IgD-negative memory B cell (primary cell): ENCODE results near the gene CDK10. TPM values are rescaled to one million over a fixed set of nuclear protein-coding genes. Genes with fewer than 3 reads are reported as not detected.
"Not testable (repeated sequence)": the region's sequence is repeated elsewhere in the genome, so short reads cannot be mapped to it uniquely, and the experiment has no call there.

Experiments used
- H3K27ac Mint-ChIP-seq, 3 donors: one replicate each; pipeline ENCODE4 v1.8.0; 2020 to 2022; ENCODE audit warnings: mild to moderate bottlenecking in 3 of 3, mixed read lengths in 3 of 3, moderate library complexity in 1 of 3
- H3K27me3 Mint-ChIP-seq: one replicate; pipeline ENCODE4 v1.8.0; 2021; ENCODE audit warnings: mixed read lengths
- H3K36me3 Mint-ChIP-seq: one replicate; pipeline ENCODE4 v1.8.0; 2020; ENCODE audit warnings: mild to moderate bottlenecking, mixed read lengths
- H3K4me1 Mint-ChIP-seq, 3 donors: one replicate each; pipeline ENCODE4 v1.8.0; 2020 to 2022; ENCODE audit warnings: mixed read lengths in 3 of 3, mild to moderate bottlenecking in 1 of 3
- H3K4me3 Mint-ChIP-seq, 4 donors: one replicate each; pipeline ENCODE4 v1.8.0; 2020 to 2022; ENCODE audit warnings: mild to moderate bottlenecking in 4 of 4, mixed read lengths in 4 of 4, moderate library complexity in 3 of 4
- H3K9me3 Mint-ChIP-seq, 3 donors: one replicate each; pipeline ENCODE4 v1.8.0; 2020 to 2021; ENCODE audit warnings: mixed read lengths in 3 of 3, mild to moderate bottlenecking in 1 of 3
- polyA plus RNA-seq: library from polyadenylated mRNA; unstranded; fragments of 300-500 nt; fragmentation: Illumina TruSeq; gene quantifications from one replicate; pipeline ENCODE4 v1.2.3, GENCODE V29; 2021

The CDK10 gene
- polyA plus RNA-seq, 1 donor from 2014 or later: 24.0 TPM

DNA sequence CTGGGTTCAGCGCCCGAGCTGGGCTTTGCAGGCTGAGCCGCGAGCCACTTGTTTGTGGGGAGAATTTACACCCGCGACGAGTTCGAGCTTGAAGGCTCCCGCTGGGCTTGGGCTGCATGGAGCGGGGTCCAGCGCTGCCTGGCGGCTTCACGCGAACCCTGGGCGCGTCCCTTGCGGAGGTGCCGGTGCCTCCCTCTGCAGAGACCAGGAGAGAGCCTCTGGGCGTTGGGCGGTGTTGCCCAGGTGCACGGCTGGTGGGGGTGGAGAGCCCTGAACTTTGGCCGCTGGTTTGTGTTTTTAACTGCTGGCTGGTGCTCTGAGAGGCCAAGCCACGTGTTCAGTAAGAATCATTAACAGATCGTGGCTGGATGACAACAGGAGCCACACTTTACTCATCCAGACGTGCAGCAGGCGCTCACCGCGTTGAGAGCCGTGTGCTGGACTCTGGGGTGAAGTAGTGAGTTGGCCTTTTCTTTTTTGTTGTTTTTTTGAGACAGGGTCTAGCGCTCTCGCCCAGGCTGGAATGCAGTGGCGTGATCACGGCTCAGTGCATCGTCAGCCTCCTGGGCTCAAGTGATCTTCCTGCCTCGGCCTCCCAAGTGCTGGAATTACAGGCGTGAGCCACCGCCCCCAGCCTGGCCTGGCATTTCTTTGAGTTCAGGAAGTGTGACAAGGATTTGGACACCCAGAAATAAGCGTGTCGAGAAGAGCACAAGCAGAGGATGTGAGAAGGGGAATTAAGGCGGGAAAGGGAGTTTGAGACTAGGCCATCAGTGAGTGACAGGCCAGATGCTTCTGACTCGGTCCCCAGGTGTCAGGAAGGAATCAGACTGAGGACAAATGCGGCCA, 827 bp downstream of the CDK10 start:
- Mint-ChIP-seq H3K4me3 (peak overlapping the region; percentile 90 to 99 (median 94)), H3K27me3 (no peaks in the 10 kb centered on the region), H3K36me3 (peaks cover 4% of the 10 kb centered on the region), H3K27ac (peak overlapping the region in 2 of 3 donors; percentile 82 to 88), H3K9me3 (no peaks in the 10 kb centered on the region), H3K4me1 (peaks cover 4 to 9% (median 8%) of the 10 kb centered on the region in 3 donors)

DNA sequence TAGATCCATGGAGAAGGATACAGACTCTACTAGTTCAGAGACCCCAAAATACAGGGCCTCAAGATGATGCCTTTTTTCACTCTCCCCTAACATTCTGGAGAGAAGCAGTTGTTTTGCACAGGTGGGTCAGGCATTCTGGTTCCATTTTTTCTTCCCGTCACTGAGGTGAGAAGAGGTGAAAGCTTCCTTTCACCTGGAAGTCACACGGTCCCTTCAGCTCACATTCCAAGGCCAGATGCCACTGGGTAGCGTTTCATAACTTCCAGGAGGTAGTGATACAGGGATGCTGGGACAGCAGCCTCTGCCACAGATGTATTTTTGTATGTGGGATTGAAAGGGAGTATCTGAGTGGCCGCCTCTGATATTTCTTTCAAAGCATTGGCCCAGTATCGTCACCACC, 1.9 kb downstream of the CDK10 start:
- Mint-ChIP-seq H3K9me3 (no peaks in the 10 kb centered on the region), H3K27me3 (no peaks in the 10 kb centered on the region), H3K27ac (no peak overlapping the region), H3K36me3 (peaks cover 4% of the 10 kb centered on the region), H3K4me1 (peaks cover 6 to 9% (median 8%) of the 10 kb centered on the region in 3 donors), H3K4me3 (peak overlapping the region in 3 of 4 donors; percentile 90 to 99 (median 92))

DNA sequence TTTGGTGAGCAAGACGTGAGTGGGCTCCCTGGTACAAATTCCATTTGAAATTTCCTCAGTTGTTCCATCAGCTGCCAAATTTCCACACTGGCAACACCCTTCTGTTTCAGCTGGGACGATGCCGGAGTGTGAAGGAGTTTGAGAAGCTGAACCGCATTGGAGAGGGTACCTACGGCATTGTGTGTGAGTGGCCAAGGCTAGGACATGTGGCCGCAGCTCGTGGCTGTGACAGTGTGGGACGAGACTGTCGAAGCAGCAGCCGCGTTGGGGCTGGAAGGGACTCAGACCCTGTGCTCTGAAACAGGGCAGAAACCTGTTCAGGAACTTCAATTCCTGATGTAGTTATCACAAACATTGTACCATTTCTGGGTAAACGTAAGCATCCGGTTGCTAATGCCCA, 2.7 kb downstream of the CDK10 start:
- peaks cover 4% of the 10 kb centered on the region for H3K36me3 Mint-ChIP-seq
- H3K27ac Mint-ChIP-seq: no peak overlapping the region
- H3K9me3 Mint-ChIP-seq: no peaks in the 10 kb centered on the region
- peaks cover 8 to 9% (median 8%) of the 10 kb centered on the region in 3 donors for H3K4me1 Mint-ChIP-seq
- no peaks in the 10 kb centered on the region for H3K27me3 Mint-ChIP-seq
- H3K4me3 Mint-ChIP-seq: peak overlapping the region in 2 of 4 donors; percentile 50 to 55

DNA sequence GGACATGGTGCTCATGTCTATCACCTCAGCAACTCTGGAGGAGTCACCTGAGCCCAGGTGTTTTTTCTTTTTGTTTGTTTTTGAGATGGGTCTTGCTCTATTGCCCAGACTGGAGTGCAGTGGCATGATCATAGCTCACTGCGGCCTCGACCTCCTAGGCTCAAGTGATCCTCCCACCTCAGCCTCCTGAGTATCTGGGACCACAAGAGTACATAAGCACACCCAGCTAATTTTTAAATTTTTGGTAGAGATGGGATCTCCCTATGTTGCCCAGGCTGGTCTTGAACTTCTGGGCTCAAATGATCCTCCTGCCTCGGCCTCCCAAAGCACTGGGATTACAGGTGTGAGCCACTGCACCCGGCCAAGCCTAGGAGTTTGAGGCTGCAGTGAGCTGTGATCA, 3.1 kb downstream of the CDK10 start:
- H3K36me3 Mint-ChIP-seq, H3K4me1 Mint-ChIP-seq, H3K4me3 Mint-ChIP-seq, H3K9me3 Mint-ChIP-seq, H3K27me3 Mint-ChIP-seq: not testable (repeated sequence)
- peak overlapping the region in 1 of 3 donors; percentile 53 for H3K27ac Mint-ChIP-seq

DNA sequence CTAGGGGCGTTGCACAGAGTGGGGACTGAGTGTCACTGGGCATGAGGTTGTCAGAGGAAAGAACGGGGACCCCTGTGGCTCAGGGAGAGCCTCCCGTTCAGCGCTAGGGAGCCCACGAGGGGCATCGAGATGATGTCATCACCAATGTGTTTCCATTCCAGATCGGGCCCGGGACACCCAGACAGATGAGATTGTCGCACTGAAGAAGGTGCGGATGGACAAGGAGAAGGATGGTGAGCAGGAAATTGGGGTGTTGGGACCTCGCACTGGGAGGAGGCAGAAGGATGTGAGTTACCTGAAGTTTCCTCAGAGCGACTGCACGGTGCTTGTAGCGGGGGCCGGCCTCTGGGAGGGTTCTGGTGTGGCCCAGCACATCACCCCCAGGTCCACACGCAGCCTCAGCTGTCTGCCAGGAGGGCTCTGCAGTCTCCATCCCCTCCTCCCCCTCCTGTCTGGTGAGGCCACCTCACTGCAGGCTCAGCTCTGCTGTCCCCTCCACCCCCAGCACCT, 4.0 kb downstream of the CDK10 start:
- Mint-ChIP-seq H3K27ac (peak overlapping the region in 1 of 3 donors; percentile 53), H3K36me3 (peaks cover 3% of the 10 kb centered on the region), H3K9me3 (no peaks in the 10 kb centered on the region), H3K4me3 (peak overlapping the region in 2 of 4 donors; percentile 65 to 68), H3K27me3 (no peaks in the 10 kb centered on the region), H3K4me1 (peaks cover 8 to 9% (median 8%) of the 10 kb centered on the region in 3 donors)

DNA sequence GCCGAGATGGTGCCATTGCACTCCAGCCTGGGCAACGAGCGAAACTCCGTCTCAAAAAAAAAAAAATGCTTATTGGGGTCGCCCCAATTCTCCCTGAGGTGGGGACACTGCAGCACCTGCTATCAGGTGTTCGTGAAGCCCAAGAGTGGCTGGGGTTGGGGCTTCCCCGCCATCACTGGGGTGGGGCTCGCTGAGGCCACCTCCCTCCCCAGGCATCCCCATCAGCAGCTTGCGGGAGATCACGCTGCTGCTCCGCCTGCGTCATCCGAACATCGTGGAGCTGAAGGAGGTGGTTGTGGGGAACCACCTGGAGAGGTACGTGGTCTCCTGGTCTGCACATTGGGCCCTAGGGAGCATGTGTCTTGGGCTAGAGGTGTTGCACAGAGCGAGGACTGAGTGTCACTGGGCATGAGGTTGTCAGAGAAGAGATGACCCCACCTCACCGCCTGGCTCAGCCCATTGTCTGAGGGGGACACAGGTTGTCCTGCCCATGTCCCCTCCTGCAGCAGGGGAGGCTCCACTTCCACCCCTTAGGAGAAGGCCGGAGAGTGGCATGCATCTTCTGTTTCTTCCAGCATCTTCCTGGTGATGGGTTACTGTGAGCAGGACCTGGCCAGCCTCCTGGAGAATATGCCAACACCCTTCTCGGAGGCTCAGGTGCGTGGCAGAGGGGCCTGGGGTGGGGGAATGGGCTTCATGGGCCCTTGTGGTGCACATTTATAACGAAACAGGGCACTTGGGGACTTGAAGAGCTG, 4.9 kb downstream of the CDK10 start:
- Mint-ChIP-seq H3K27ac (peak overlapping the region in 1 of 3 donors; percentile 42), H3K4me3 (peak overlapping the region in 1 of 4 donors; percentile 26), H3K27me3 (no peaks in the 10 kb centered on the region), H3K4me1 (peaks cover 8 to 10% (median 9%) of the 10 kb centered on the region in 3 donors), H3K36me3 (peaks cover 3% of the 10 kb centered on the region), H3K9me3 (no peaks in the 10 kb centered on the region)

DNA sequence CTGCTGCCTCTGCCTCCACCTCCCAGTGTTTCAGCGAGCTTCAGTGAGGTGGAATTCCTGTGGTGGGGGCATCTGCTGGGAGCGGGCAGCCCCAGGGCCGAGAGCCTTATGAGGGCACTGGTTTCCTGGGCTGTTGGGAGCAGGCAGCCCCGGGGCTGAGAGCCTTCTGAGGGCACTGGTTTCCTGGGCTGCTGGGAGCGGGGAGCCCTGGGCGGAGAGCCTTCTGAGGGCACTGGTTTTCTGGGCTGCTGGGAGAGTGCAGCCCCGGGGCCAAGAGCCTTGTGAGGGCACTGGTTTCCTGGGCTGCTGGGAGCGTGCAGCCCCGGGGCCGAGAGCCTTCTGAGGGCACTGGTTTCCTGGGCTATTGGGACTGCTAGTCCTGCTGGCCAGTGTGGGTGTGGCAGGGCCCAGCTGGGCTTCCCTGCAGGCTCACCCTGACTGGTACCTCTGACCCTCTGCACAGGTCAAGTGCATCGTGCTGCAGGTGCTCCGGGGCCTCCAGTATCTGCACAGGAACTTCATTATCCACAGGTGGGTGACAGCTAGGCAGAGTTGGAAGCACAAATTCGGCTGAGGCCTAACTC, 5.6 kb downstream of the CDK10 start:
- Mint-ChIP-seq H3K4me3 (peak overlapping the region in 2 of 4 donors; percentile 26 to 37), H3K36me3 (peaks cover 3% of the 10 kb centered on the region), H3K27me3 (no peaks in the 10 kb centered on the region), H3K4me1 (peaks cover 8 to 11% (median 8%) of the 10 kb centered on the region in 3 donors), H3K9me3 (no peaks in the 10 kb centered on the region), H3K27ac (peak overlapping the region in 2 of 3 donors; percentile 42 to 57)

DNA sequence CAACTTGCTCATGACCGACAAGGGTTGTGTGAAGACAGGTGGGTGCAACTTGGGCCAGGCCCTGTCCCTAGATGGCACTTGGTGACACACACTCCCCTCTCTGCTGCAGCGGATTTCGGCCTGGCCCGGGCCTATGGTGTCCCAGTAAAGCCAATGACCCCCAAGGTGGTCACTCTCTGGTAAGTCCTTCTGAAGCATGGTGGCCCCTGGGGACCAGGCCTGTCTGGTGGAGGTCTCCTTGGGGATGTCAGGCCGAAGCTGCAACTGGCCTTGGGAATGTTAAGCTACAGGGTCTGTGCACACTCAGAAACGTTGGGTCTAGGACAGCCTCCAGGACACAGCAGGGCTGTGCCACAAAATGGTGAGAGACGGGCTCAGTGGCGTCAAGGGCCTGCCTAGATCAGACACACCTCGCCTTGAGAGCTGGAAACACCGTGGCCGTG, 6.8 kb downstream of the CDK10 start:
- Mint-ChIP-seq H3K4me3 (peak overlapping the region in 1 of 4 donors; percentile 17), H3K27me3 (no peaks in the 10 kb centered on the region), H3K9me3 (no peaks in the 10 kb centered on the region), H3K27ac (peak overlapping the region in 2 of 3 donors; percentile 42 to 78), H3K4me1 (peaks cover 3 to 4% (median 4%) of the 10 kb centered on the region in 3 donors), H3K36me3 (peaks cover 3% of the 10 kb centered on the region)

DNA sequence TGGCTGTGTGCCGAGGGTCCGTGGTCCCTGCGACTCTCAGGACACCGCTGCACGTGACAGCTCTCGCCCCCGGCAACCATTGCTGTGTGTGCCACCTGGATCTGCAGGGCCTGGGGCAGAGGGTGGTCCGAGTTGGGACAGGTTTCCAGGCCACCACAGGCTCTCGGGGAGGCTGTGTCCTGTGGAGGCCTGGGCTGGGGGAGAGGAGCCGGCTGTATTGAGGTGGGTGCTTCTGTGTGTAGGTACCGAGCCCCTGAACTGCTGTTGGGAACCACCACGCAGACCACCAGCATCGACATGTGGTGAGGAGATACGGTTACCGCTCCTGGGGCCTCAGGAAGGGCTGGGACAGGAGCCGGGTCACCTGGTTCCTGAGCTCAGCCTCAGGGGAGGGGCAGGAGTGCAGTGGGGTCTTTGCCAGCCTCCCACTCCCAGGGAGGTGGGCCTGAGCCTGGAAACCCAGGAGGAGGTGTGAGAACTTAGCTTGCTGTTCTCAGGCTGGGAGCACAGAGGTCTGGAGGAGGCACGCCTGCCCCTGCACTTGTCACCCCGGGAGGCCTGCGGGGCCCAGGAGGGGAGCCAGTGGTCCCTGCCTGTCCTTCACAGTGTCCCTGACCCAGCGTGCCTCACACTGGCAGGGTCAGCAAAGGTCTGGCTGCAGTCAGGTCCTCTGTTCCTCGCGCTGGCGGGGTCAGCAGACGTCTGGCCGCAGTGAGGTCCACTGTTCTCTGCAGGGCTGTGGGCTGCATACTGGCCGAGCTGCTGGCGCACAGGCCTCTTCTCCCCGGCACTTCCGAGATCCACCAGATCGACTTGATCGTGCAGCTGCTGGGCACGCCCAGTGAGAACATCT, 7.7 kb downstream of the CDK10 start:
- Mint-ChIP-seq H3K27me3 (no peaks in the 10 kb centered on the region), H3K9me3 (no peaks in the 10 kb centered on the region), H3K36me3 (peaks cover 3% of the 10 kb centered on the region), H3K4me3 (peak overlapping the region in 1 of 4 donors; percentile 17), H3K4me1 (peaks cover 4 to 6% (median 5%) of the 10 kb centered on the region in 3 donors), H3K27ac (peak overlapping the region in 2 of 3 donors; percentile 42 to 78)

DNA sequence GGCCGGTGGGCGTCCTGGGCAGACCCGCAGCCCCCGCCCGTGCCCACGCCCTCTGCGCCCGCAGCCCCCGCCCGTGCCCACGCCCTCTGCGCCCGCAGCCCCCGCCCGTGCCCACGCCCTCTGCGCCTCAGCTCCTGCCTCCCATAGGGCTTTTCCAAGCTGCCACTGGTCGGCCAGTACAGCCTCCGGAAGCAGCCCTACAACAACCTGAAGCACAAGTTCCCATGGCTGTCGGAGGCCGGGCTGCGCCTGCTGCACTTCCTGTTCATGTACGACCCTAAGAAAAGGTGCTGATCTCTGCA, 8.2 kb downstream of the CDK10 start:
- not testable (repeated sequence) for H3K9me3 Mint-ChIP-seq, H3K4me1 Mint-ChIP-seq, H3K36me3 Mint-ChIP-seq, H3K27ac Mint-ChIP-seq, H3K27me3 Mint-ChIP-seq
- H3K4me3 Mint-ChIP-seq: peak overlapping the region in 1 of 4 donors; percentile 29

DNA sequence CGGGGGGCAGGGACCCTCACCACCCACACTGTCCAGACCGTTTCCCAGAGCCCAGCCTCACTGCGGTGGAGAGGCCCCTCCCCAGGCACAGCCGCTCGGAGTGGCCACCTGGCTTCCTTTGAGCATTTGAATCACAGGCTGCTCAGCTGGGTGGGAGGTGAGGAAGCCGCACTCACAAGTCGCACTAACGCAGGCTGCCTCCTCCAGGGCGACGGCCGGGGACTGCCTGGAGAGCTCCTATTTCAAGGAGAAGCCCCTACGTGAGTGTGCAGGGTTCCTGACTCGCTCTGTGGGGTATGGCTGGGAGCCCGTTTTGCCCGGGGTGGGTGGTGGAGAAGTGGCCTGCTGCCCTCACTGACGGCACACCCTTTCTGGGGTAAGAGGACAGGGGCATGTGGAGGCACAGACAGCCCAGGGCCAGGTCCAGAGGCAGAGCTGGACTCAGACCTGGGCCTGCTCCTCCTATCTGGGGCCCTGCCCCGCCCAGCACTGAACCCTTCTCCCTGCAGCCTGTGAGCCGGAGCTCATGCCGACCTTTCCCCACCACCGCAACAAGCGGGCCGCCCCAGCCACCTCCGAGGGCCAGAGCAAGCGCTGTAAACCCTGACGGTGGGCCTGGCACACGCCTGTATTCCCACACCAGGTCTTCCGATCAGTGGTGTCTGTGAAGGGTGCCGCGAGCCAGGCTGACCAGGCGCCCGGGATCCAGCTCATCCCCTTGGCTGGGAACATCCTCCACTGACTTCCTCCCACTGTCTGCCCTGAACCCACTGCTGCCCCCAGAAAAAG, 8.8 kb downstream of the CDK10 start:
- Mint-ChIP-seq H3K9me3 (no peaks in the 10 kb centered on the region), H3K4me1 (peaks cover 8 to 11% (median 10%) of the 10 kb centered on the region in 3 donors), H3K4me3 (peak overlapping the region in 2 of 4 donors; percentile 17 to 29), H3K27me3 (no peaks in the 10 kb centered on the region), H3K27ac (peak overlapping the region in 2 of 3 donors; percentile 18 to 39), H3K36me3 (no peaks in the 10 kb centered on the region)

DNA sequence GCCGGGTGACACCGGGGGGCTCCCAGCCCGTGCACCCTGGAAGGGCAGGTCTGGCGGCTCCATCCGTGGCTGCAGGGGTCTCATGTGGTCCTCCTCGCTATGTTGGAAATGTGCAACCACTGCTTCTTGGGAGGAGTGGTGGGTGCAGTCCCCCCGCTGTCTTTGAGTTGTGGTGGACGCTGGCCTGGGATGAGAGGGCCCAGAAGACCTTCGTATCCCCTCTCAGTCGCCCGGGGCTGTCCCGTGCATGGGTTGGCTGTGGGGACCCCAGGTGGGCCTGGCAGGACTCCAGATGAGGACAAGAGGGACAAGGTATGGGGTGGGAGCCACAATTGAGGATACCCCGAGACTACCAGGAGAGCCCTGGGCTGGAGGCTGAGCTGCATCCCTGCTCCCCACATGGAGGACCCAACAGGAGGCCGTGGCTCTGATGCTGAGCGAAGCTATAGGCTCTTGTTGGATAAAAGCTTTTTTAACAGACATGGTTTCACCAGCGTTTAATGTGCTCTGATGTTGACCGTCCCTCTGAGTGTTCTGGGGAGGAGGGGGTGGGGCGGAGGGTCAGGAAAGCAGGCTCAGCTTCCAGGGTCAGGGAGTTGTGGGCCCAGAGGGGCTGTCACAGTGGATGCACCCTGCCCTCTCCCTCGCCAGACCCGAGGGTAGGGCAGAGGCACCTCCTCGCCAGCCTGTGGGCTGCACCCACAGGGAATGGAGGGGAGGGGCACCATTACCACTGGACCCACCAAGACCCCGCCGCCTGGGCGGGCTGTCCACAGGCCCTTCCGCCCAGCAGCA, 9.6 kb downstream of the CDK10 start:
- peak overlapping the region in 1 of 3 donors; percentile 48 for H3K27ac Mint-ChIP-seq
- peaks cover 8 to 11% (median 10%) of the 10 kb centered on the region in 3 donors for H3K4me1 Mint-ChIP-seq
- H3K4me3 Mint-ChIP-seq: peak overlapping the region in 2 of 4 donors; percentile 29 to 58
- H3K27me3 Mint-ChIP-seq: no peaks in the 10 kb centered on the region
- H3K9me3 Mint-ChIP-seq: no peaks in the 10 kb centered on the region
- no peaks in the 10 kb centered on the region for H3K36me3 Mint-ChIP-seq

DNA sequence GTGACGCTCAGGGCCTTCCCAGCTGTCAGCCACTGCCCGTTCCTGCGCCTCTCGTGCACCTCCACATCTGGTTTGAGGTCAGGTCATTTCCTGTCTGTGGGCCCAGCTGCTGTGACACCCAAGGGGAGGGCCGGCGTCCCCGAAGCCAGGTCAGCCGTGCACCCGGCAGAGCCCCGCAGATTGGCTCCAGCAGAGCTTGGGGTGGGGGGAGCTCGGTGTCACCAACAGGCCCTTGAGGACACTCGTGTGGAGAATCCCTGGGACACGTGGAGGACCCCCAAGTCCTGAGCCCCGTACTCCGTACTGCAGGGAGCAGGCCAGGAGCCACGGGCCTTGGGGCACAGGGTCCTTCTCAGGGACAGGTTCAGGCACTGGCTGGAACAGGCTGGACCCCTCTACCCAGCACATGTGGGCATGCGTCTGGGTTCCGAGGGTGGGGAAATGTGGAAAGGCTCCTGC, 10.2 kb downstream of the CDK10 start:
- Mint-ChIP-seq H3K36me3 (no peaks in the 10 kb centered on the region), H3K4me1 (peaks cover 8 to 11% (median 10%) of the 10 kb centered on the region in 3 donors), H3K4me3 (peak overlapping the region in 1 of 4 donors; percentile 8), H3K27me3 (no peaks in the 10 kb centered on the region), H3K9me3 (no peaks in the 10 kb centered on the region), H3K27ac (peak overlapping the region in 2 of 3 donors; percentile 48 to 78)
